NCI-H510A (cell line): ENCODE data around the gene AFF2.

ENCODE experiments used
- DNase-seq: peaks from one replicate; lab custom pipeline; 2025; lab: John Stamatoyannopoulos, UW

AFF2 gene

GRCh38 chrX:148588649-148589310 is 88.4 kb downstream of the AFF2 start:
- DNase-seq: no peak

DNA sequence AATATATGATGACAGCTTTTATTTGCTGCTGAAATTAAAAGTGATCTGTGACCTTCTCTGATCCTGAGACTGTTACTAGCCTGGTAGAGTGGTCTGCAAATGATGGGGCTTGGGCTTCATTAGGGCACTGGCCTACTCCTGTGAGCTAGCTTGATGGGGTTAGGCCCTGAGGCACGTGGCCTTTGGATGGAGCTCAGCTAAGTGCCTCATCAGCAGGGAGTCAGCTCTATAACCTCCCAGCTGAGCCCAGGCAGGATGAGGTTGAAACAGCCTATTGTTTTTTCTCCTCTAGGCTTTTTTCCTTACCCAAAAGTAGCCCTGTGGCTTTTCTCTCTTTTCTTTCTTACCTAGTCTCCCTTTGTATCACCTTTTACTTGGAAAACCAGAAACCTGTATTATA is 92.2 kb downstream of the AFF2 start:
- no peak for DNase-seq

GRCh38 chrX:148593146-148593545 is 92.7 kb downstream of the AFF2 start:
- DNase-seq: no peak

DNA sequence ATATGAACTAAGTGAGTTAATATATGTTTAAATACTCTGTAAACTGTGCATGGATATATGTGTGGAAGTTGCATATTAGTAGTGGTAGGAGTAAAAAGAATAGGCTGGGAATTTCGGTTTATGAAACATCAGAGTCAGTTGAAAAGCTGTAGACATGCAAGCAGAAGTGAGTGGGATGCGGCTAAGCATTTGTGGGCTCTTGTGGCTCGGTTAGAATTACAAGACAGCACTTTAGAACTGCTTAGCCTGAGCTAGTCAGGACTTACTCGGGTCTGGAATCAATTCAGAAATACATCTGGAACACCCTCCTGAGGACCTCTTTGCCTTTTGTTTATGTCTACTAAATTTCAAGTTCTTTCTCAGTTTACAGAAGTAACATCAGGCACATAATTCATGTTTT is 93.6 kb downstream of the AFF2 start:
- no peak for DNase-seq

- no peak for DNase-seq
Observed at GRCh38 chrX:148599404-148599803, 99.0 kb downstream of the AFF2 start.

DNA sequence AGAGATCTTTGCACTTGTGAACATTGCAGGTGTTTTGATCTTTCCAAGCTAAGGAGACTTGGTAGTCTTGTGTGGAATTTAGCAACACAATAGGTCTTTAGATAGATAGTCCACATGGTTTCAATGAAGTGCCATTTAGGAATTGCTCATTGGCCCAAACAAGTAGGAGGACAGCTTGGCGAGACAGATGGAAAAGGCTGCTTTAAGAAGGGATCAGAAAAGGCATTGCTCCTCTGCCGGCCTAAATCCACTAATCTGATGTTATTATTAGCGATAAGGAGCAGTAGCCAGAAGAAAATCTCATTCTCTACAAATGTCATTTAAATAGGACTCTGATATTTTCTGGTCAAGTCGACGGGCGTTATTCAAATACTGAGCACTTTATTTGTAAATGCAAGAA is 99.7 kb downstream of the AFF2 start:
- no peak for DNase-seq

- DNase-seq: no peak
Observed at GRCh38 chrX:148600581-148600980, 100.2 kb downstream of the AFF2 start.

DNA sequence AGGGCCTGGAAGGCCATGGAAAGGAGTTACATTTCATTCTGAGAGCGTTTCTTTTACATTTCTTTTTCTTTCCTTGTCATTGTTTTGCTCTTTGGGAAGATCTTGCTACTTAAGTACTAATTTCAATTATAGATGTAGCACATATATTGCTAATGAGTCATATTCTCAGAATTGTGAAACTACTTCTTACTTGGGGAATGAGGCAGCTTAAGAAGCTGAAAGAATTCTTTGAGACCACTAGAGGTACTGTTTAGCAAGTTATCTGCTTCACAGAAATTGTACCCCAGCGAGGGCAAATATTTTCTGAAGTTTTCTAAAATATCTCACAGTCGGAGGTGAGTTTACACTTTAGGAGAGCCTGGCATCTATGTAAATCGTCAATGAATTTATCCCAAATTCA is 100.6 kb downstream of the AFF2 start:
- no peak for DNase-seq

DNA sequence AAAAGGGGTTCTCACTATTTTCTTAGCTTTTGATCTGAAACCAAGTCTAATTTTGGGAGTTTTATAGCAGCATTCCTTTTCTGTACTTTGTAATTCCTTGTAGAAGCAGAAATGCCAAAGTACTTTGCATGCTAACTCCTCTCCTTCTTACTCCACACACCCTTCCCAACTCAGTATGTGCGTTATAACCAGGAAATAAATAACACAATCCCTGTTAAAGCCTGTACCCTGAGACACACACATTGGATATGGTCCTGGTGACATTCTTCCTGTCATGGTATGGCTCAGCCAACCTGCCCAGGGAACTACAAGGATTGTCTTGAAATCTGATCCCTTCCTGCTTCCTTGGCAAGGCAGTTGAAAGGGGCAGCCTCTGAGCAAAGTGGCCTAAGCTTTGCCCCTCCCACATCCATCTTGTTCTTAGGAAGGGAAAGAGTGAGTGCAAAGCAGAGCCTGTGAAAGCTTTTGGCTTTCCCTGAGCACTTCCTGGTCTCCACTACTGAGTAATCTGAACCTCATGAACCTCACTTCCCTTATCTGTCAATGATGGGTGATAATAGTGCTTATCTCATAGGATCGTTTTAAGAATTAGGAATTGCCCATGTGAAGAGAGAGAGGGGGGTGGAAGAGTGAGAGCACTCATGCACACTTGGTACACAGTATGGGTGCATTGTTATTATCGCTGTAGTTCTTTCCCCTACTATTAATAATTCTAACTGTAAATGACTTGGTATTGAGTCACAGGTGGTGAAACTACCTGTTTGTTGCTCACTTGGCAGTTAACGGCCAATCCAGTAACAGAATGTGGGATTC is 109.3 kb downstream of the AFF2 start:
- no peak for DNase-seq

- DNase-seq: no peak
Observed at GRCh38 chrX:148610328-148610698, 109.9 kb downstream of the AFF2 start.

DNA sequence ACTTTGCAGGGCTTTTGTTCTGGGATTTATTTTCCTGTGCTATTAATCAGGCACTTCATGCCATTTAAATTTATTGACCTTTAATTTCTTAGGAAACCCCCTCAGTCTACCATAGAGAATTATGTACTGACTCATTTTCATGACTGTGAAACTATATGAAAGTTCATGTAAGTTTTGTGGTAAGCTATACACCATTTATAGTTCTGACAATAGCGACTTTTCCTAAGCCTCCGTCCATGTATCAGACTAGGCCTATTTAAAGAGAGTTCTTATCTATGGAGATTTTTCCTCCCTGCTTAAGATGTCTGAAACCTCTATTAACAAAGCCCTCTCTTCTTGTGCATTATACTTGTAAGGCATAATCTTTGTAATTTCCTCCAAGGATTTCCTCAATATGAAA is 111.6 kb downstream of the AFF2 start:
- DNase-seq: no peak

- no peak for DNase-seq
Observed at GRCh38 chrX:148612431-148612830, 112.0 kb downstream of the AFF2 start.

GRCh38 chrX:148613636-148614035 is 113.2 kb downstream of the AFF2 start:
- no peak for DNase-seq

DNA sequence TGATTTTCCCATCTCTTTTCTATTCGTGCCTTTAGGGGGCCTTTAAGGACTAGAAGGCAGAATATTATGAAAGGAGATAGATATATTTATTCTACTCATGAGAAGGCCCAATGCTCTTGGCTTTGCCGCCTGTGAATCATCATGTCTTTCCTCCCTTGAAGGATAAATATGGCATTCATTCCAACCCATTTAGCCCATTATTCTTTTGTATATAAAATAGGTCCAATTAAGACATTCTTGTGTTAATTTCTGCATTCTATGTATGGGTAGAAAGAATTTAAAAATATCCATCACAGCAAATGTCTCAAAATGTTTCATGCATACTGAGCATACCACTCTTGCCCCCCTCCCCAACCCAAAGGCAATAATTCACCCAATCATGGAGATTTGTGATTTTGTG is 115.1 kb downstream of the AFF2 start:
- DNase-seq: no peak

- DNase-seq: no peak
Observed at GRCh38 chrX:148618470-148619445, 118.3 kb downstream of the AFF2 start.

- DNase-seq: no peak
Observed at GRCh38 chrX:148620023-148620422, 119.6 kb downstream of the AFF2 start.

GRCh38 chrX:148624951-148625474 is 124.6 kb downstream of the AFF2 start:
- DNase-seq: no peak

- no peak for DNase-seq
Observed at GRCh38 chrX:148628621-148629020, 128.2 kb downstream of the AFF2 start.

DNA sequence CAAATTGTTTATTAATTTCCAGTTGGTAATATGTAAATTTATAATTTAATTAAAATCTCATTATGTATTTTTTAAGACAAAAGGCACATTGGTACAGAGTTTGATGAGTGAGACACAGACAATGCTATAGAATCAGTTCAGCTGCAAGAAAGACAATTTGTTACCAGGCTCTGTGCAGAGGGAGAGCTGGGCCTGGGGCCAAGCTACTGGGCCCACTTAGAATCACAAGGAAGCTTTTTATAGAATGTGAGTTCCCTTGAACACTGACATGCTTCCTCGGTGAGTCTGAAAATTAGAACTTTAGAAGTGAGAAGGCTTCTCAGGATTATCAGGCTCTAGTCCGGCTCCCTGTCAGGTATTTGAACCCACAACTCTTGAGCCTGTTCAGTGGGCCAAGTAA is 129.0 kb downstream of the AFF2 start:
- DNase-seq: no peak

GRCh38 chrX:148632444-148632843 is 132.0 kb downstream of the AFF2 start:
- no peak for DNase-seq

DNA sequence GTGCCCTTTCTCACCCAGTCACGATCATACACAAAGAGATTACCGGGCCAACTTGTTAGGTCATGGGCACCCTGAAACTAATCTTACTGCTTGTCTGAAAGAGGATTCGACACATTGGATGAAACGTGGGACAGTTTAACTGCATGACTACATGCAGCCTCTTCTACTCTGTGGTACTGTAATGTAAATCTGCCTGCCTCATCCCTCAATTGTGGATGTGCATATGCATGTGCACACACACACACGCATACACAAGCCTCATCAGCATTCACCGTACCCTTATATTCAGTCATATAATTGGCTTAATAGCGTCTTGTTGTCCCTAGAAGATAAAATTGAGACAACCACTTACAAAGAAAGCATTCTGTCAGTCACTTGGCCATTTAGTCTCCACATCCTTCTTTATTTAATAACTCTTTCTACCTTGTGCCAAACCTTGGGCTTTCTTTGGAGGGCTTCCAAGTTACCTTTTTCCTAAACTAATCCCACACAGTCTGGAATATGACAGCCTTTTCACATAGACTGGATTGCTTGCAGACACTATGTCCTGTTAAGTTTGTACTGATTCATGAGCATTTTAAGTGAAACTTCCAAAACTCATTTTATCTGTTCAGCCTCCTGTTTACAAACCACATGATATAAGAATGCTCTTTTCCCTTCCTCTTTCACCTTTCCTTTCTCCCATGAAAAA is 132.9 kb downstream of the AFF2 start:
- DNase-seq: no peak

GRCh38 chrX:148634591-148634990 is 134.2 kb downstream of the AFF2 start:
- no peak for DNase-seq
